ENCODE measurements around the gene CERS6. TPM values are rescaled to one million over a fixed set of nuclear protein-coding genes. Genes with fewer than 3 reads are reported as not detected.

CERS6 gene
- total and polyA plus RNA-seq, 2 of the 8 experiments (the other 6 are each of a cell fraction or from before 2014, with no cell fraction given) = 6.8 to 28.2 TPM

GRCh38 chr2:168686452-168687191, 230.6 kb downstream of the CERS6 start (continued):
- TF ChIP-seq RNF2 (IDR thresholded peaks at IDR 0.05; ENCODE audit: borderline replicate concordance, low read depth, low read length, missing control alignments, poor library complexity, severe bottlenecking) = no peak
- TF ChIP-seq JUN (IDR thresholded peaks at IDR 0.05; ENCODE audit: low read depth, low read length) = no peak
- TF ChIP-seq EZH2 (IDR thresholded peaks at IDR 0.05; ENCODE audit: low read depth, low read length, severe bottlenecking) = no peak
- no peak for TF ChIP-seq TAF7 (optimal IDR thresholded peaks at IDR 0.05; ENCODE audit: borderline replicate concordance, low read depth, low read length)
- no peak for TF ChIP-seq RAD21 (IDR thresholded peaks at IDR 0.05 in 1 of 2, conservative IDR thresholded peaks at IDR 0.05 in 1 of 2; ENCODE audit: low read depth in 2 of 2, low read length in 2 of 2)
- TF ChIP-seq BCL11A (IDR thresholded peaks at IDR 0.05; ENCODE audit: low read depth in 2 of 2, low read length in 2 of 2) = no peak
- TF ChIP-seq TAF1 (IDR thresholded peaks at IDR 0.05; ENCODE audit: low read depth, low read length) = no peak
- TF ChIP-seq FOSL1 (IDR thresholded peaks at IDR 0.05; ENCODE audit: insufficient read depth, low read depth, low read length) = no peak
- no peak for TF ChIP-seq YY1 (IDR thresholded peaks at IDR 0.05; ENCODE audit: low read depth, low read length)
